Hematopoietic multipotent progenitor cell treated with erythropoietin and hydrocortisone succinate and interleukin-3 and kit ligand, for 8 days (in vitro differentiated cells): ENCODE measurements around the gene UFD1.

Experiments used
- DNase-seq: peaks from one replicate; pipeline ENCODE4 v3.0.0-alpha.2; 2015

UFD1 gene

GRCh38 chr22:19478901-19479354 lies at the start of gene UFD1:
Gene UFD1 (minus strand): TSS chr22:19479193. CDS start chr22:19479085, 108 bp downstream.
- no peak for DNase-seq

DNA sequence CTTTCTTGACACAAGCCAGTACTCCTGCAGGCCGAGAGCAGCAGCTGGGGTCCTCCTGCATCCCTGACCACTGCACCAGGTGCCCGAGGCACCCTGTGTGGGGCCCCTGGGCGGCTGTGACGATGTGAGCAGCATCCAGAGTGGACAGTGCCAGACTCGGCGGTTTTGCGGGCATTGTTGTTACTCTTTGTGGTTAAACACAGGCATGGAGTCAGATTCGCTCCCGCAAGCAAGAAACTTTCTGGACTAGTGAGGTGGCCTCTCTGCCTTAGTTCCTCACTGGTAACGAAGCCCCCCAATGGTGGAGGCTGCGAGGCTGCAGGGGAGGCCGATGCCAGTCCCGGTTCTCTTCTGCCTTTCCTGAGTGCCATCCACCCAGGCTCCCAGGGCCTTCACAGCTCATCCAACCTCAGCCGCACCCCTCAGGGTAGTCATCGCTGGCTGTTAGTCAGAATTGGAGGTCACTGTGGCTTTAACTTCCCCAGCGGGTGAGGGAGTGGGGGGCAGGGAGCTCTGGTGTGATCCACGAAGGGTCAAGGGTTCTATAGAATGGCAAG lies 48.9 kb upstream of the UFD1 start:
- no peak for DNase-seq

GRCh38 chr22:19527321-19527721 lies 48.3 kb upstream of the UFD1 start:
- no peak for DNase-seq

DNA sequence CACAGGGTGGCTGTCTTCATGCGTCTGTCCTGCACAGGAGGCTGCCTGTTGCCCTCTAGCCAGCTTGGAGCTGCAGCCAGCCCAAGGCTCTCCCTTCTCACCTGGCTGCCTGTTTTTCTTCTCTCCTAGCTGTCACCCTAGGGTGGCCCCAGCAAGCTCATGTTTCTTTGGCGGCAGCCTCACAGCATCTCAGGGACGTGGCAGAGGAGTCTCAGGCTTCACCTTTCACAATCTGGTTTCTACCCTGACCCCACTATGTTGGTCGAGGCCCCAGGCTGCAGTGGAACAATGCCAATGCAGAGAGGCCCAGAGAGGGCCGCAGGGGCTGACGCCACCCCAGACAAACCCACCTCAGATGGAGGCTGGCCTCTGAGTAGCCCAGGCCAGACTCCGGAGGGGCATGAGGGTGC lies 47.7 kb upstream of the UFD1 start:
- no peak for DNase-seq

- no peak for DNase-seq
These were observed 47.2 kb upstream of the UFD1 start for GRCh38 chr22:19526076-19526701.

DNA sequence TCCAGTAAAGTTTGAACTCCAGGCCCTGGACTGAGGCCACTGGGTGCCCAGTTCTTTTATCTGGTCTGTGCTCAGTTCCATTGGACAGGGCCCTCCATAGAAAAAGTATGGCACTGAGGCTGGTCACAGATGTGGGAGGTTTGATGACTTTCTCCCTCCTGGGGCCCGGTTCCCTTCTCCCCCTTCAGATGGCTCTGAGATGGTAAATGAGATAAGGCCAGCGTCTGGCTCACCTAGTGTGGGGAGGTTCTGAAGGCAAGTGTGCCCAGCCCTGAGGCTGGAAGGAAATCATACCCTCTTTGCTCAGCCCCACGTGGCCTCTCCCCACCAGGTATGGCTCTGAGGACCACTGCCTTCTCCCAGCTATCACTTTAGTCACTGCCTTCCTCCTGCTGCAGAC lies 46.7 kb upstream of the UFD1 start:
- no peak for DNase-seq

GRCh38 chr22:19525116-19525660 lies 46.2 kb upstream of the UFD1 start:
- no peak for DNase-seq

- DNase-seq: no peak
These were observed 45.5 kb upstream of the UFD1 start, which contains the start of gene CLDN5 for GRCh38 chr22:19524170-19525115. Gene CLDN5 (minus strand): TSS chr22:19524410. CDS start chr22:19524255, 155 bp downstream.

GRCh38 chr22:19523240-19524169 lies 44.5 kb upstream of the UFD1 start:
- DNase-seq: peak; percentile 11

- no peak for DNase-seq
These were observed 43.9 kb upstream of the UFD1 start for GRCh38 chr22:19522881-19523239.

DNA sequence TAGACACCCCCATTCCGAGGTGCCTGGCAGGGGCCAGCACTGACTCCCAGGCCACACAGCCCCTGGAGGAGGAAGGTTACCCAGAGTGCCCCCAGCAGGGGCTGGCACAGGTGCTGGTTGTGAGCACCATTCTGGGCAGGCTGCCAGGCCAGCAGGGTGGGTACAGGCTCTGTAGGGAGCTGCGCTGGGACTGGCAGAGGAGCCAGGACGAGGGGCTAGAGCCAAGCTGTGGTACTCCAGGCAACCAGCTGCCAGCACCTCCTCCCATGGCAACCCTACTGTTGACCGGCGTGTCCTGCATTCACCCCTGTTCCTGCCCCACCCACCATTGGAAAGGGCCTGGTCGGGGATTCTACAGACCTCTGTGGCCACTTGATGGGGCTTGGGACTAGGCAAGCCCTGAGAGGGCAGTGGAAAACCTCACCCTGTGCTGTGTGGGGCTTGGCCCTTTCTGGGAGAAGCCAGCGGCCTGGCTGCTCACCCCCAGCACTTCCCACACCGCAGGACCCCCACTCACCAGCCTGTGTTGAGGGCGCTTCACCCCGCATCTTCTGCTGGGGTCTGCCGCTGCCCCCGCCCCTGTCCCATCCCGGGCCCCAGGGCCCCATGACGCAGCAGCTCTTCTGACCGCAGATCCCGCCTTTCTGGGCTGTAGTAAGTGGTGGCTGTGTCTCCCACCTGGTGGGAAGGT lies 43.3 kb upstream of the UFD1 start:
- DNase-seq: no peak

DNA sequence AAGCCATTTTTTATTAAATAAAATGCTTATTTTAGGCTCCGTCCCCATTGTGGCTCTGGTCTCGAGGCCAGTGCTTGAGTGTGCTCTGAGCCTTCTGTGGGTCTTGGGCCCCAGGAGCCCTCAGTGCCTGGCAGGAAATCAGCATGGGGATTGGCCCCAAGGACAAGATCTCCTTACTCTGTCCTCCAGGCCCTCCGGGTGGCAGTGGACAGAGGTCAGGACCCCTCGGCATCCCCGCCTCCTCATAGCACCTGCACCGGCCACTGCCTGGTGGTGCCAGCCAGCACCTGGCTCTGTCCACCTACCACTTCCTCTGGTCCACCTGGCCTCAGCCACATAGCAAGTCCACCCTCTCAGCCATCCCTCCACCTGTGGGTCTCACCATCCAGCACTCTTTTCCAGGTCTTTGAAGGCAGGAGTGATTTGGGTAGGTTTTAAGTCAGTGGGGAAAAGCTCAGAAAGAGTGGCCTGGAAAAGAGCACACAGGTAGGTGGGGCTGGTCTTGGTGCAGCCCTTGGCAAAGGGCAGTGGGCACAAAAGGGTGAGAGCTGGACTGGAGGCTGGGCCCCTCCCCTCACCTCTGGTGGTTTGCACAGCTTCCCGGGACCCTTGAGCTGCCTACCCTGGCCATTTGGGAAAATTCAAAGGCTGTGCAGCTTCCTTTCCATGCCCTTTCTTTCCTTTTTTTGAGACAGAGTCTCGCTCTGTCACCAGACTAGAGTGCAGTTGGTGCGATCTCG lies 41.7 kb upstream of the UFD1 start:
- no peak for DNase-seq

- no peak for DNase-seq
These were observed 41.0 kb upstream of the UFD1 start for GRCh38 chr22:19520007-19520406.

DNA sequence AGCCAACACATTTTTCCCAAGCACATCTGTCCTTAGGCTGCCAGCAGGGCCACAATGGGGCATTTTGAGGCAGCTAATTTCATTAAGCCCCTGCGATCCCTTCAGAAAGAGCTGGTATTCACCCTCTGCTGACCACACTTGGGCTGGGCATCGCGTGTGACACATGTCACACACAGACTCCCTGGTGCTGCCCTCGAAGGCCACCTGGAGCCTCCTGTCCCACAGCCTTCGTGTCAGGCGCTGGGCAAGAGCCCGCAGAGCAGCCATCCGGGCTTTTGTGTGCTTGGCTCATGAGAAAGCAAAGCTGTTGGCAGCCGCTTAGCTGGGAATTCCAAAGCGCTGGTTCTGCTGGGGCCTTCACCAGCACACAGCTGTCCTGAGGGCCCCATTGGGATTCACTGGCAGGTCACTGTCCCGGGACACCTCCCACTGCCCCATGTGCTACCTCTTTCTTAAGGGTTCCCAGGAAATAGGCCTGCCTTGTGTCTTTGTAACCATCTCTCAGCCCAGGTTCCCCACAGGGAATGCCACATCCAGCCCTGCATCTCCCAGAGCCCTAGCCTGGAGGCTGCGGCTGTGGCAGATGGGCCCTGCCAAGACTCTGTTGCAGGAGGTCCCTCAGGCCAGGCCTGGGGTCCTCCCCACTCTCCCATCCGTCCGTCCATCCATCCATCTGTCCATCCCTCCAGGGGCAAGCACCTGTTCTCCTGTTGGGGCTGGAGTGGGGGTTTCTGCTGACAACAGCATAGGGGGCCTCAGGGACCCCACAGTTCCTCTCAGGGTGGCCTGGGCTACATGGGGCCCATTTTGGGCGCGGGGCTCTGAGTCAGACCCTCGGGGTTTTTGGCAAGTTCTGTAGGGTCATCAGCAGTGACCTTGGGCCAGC lies 40.3 kb upstream of the UFD1 start:
- no peak for DNase-seq

- DNase-seq: no peak
These were observed 39.6 kb upstream of the UFD1 start for GRCh38 chr22:19518635-19519034.

- DNase-seq: no peak
These were observed 39.1 kb upstream of the UFD1 start for GRCh38 chr22:19517919-19518611.

DNA sequence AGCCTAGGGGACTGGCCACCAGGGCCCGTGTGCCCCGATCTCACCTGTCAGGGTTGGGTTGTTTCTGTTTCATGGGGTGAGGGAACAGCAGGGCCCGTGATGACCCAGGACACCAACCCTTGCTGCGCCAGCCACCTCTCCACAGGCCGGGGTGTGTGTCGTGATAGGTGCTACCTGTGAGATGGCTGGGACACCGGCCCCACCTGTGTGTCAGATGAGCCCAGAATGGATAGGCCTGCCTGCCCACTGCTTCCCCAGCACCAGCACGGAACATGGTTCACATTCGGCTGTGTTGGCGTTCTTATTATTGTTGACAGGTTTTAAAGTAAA lies 38.1 kb upstream of the UFD1 start:
- no peak for DNase-seq

DNA sequence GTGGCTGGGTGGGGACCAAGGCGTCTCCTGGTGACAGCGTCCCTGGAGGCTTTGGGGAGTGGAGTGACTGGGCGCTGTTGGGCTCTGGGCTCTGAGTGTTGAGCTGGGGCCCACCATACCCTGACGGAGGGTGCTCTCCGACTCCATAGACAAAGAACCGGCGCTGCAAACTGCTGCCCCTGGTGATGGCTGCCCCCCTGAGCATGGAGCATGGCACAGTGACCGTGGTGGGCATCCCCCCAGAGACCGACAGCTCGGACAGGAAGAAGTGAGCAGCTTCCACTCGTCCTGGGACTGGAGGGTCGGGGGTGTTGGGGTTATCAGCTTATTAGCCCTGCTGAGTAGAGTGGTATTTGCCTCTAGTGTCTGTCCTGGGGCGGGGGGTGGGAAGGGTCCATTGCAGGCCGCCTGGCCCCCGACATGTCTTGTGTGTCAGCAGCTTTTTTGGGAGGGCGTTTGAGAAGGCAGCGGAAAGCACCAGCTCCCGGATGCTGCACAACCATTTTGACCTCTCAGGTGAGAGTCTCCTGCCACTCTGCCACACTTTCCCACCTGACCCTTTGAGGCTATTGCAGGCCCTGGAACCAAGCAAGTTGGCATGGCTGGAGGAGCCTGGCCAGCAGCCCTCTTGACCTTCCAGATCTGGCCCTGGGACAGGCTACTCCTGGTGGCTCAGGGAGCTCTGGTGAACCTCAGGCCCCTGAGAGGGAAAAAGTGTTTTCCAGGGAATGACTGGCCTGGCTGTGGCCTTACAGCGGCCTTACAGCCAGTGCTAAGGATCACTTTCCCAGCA lies 37.6 kb upstream of the UFD1 start:
- DNase-seq: no peak
